Measurements from ENCODE around the gene GTPBP10.

GTPBP10 gene

GRCh38 chr7:90383422-90383821 lies 36.9 kb downstream of the GTPBP10 start:
- no peak for FAIRE-seq

GRCh38 chr7:90383861-90384260 lies 37.3 kb downstream of the GTPBP10 start:
- no peak for FAIRE-seq

GRCh38 chr7:90384433-90384832 lies 37.9 kb downstream of the GTPBP10 start:
- no peak for FAIRE-seq

GRCh38 chr7:90387470-90388240 lies 41.1 kb downstream of the GTPBP10 start:
- no peak for FAIRE-seq

GRCh38 chr7:90390926-90391325 lies 44.4 kb downstream of the GTPBP10 start:
- FAIRE-seq: no peak

- FAIRE-seq: no peak
Observed at GRCh38 chr7:90391488-90391887, 45.0 kb downstream of the GTPBP10 start.

GRCh38 chr7:90396420-90396819 lies 49.9 kb downstream of the GTPBP10 start:
- no peak for FAIRE-seq

GRCh38 chr7:90401989-90402388 lies 55.5 kb downstream of the GTPBP10 start:
- FAIRE-seq: no peak

GRCh38 chr7:90402785-90403173 lies 56.3 kb downstream of the GTPBP10 start:
- FAIRE-seq: no peak

GRCh38 chr7:90403174-90404113 lies 56.9 kb downstream of the GTPBP10 start, which contains the start of gene CLDN12:
TSS of gene CLDN12 (plus strand) at chr7:90403461. CDS start at chr7:90412677, 9,216 bp downstream.
- FAIRE-seq: no peak

GRCh38 chr7:90404777-90405176 lies 58.3 kb downstream of the GTPBP10 start:
- FAIRE-seq: no peak

GRCh38 chr7:90407484-90407821 lies 60.9 kb downstream of the GTPBP10 start:
- FAIRE-seq: no peak

- no peak for FAIRE-seq
Observed at GRCh38 chr7:90408142-90408541, 61.6 kb downstream of the GTPBP10 start.

GRCh38 chr7:90409667-90410066 lies 63.2 kb downstream of the GTPBP10 start:
- no peak for FAIRE-seq

GRCh38 chr7:90411510-90411909 lies 65.0 kb downstream of the GTPBP10 start:
- peak; percentile 57 for FAIRE-seq

- no peak for FAIRE-seq
Observed at GRCh38 chr7:90412458-90413184, 66.1 kb downstream of the GTPBP10 start.

- FAIRE-seq: no peak
Observed at GRCh38 chr7:90413185-90413528, 66.6 kb downstream of the GTPBP10 start.

- FAIRE-seq: no peak
Observed at GRCh38 chr7:90421651-90422050, 75.1 kb downstream of the GTPBP10 start.

GRCh38 chr7:90424720-90425119 lies 78.2 kb downstream of the GTPBP10 start:
- no peak for FAIRE-seq

- FAIRE-seq: no peak
Observed at GRCh38 chr7:90425376-90425775, 78.9 kb downstream of the GTPBP10 start.

GRCh38 chr7:90430614-90431460 lies 84.3 kb downstream of the GTPBP10 start:
- no peak for FAIRE-seq

GRCh38 chr7:90432752-90433151 lies 86.2 kb downstream of the GTPBP10 start:
- FAIRE-seq: no peak
